Urinary bladder (tissue), 4 donors: Measurements from ENCODE around the gene TRPC1. TPM values are rescaled to one million over a fixed set of nuclear protein-coding genes. Genes with fewer than 3 reads are reported as not detected.

ENCODE experiments used
- DNase-seq: peaks from one replicate; pipeline ENCODE4 v3.0.0-alpha.2; 2015; ENCODE audit errors: extremely low spot score
- H3K27ac ChIP-seq: one replicate; pipeline ENCODE4 v1.5.1; 2013; ENCODE audit warnings: low read depth, mild to moderate bottlenecking, moderate library complexity
- H3K36me3 ChIP-seq: one replicate; pipeline ENCODE4 v1.6.1; 2013; ENCODE audit warnings: mild to moderate bottlenecking, moderate library complexity; ENCODE audit not compliant: insufficient read depth
- H3K4me1 ChIP-seq: one replicate; pipeline ENCODE4 v1.6.1; 2013; ENCODE audit warnings: mild to moderate bottlenecking, moderate library complexity; ENCODE audit not compliant: insufficient read depth
- H3K4me3 ChIP-seq: one replicate; pipeline ENCODE4 v1.5.1; 2013; ENCODE audit warnings: low read depth, low read length
- WGBS: extraction: QIAGEN DNeasy Blood & Tissue Kit; methylation state at CpG from one replicate; pipeline ENCODE4 v1.1.7; 2013; 5-methylcytosine and 5-hydroxymethylcytosine counted together
- polyA plus RNA-seq: library from polyadenylated mRNA; stranded (reverse); fragments of 200-250 nt; gene quantifications from one replicate; pipeline ENCODE4 v1.2.3, GENCODE V29; 2013
- total RNA-seq: library from RNA; depleted of rRNA; stranded (reverse); fragments of >200 nt; gene quantifications from one replicate; pipeline ENCODE4 v1.2.3, GENCODE V29; 2014
- donor health status: healthy with polysubstance abuse.
- donor health status: healthy.

The TRPC1 gene
- total and polyA plus RNA-seq, 2 donors: 10.1 to 86.2 TPM

- no peaks in the 10 kb centered on the region for H3K36me3 ChIP-seq
- DNase-seq: no peak
- H3K4me3 ChIP-seq: no peak overlapping the region
These were observed 95.3 kb downstream of the TRPC1 start for GRCh38 chr3:142819179-142819578.

GRCh38 chr3:142828703-142829305, 105.0 kb downstream of the TRPC1 start:
- 27% methylated on average over 9 of the region's 9 CpGs for WGBS
- Histone ChIP-seq H3K4me3 (no peak overlapping the region), H3K36me3 (no peaks in the 10 kb centered on the region), H3K4me1 (no peaks in the 10 kb centered on the region), H3K27ac (no peak overlapping the region)
- peak; percentile 13 for DNase-seq

More at GRCh38 chr3:142819179-142819578, 95.3 kb downstream of the TRPC1 start:
- no peak overlapping the region for H3K27ac ChIP-seq
- H3K4me1 ChIP-seq: no peaks in the 10 kb centered on the region

- no peak overlapping the region for H3K27ac ChIP-seq
- no peak for DNase-seq
- H3K36me3 ChIP-seq: no peaks in the 10 kb centered on the region
- 99% methylated on average over 1 of the region's 1 CpG for WGBS
- no peak overlapping the region for H3K4me3 ChIP-seq
- no peaks in the 10 kb centered on the region for H3K4me1 ChIP-seq
These were observed 113.7 kb downstream of the TRPC1 start for GRCh38 chr3:142837526-142837925.

GRCh38 chr3:142839831-142840230, 116.0 kb downstream of the TRPC1 start:
- no peak for DNase-seq
- 86% methylated on average over 2 of the region's 2 CpGs for WGBS
- Histone ChIP-seq H3K27ac (no peak overlapping the region), H3K4me1 (peaks cover 1% of the 10 kb centered on the region), H3K36me3 (no peaks in the 10 kb centered on the region), H3K4me3 (no peak overlapping the region)

GRCh38 chr3:142844339-142844977, 120.6 kb downstream of the TRPC1 start:
- H3K36me3 ChIP-seq: no peaks in the 10 kb centered on the region
- no peak overlapping the region for H3K4me3 ChIP-seq
- no peak for DNase-seq
- 67% methylated on average over 4 of the region's 4 CpGs for WGBS
- H3K4me1 ChIP-seq: peaks cover 1% of the 10 kb centered on the region
- no peak overlapping the region for H3K27ac ChIP-seq

- H3K4me3 ChIP-seq: no peak overlapping the region
- no peak for DNase-seq
- H3K4me1 ChIP-seq: peaks cover 1% of the 10 kb centered on the region
- 32% methylated on average over 2 of the region's 2 CpGs for WGBS
- H3K27ac ChIP-seq: no peak overlapping the region
- no peaks in the 10 kb centered on the region for H3K36me3 ChIP-seq
These were observed 123.1 kb downstream of the TRPC1 start for GRCh38 chr3:142846779-142847577.

GRCh38 chr3:142849148-142849547, 125.3 kb downstream of the TRPC1 start:
- H3K27ac ChIP-seq: no peak overlapping the region
- peaks cover 1% of the 10 kb centered on the region for H3K4me1 ChIP-seq
- no peaks in the 10 kb centered on the region for H3K36me3 ChIP-seq
- no peak overlapping the region for H3K4me3 ChIP-seq
- DNase-seq: no peak
- WGBS: 96% methylated on average over 3 of the region's 3 CpGs

- Histone ChIP-seq H3K27ac (no peak overlapping the region), H3K4me3 (no peak overlapping the region), H3K4me1 (no peaks in the 10 kb centered on the region), H3K36me3 (no peaks in the 10 kb centered on the region)
- no peak for DNase-seq
- WGBS: 60% methylated on average over 2 of the region's 2 CpGs
These were observed 126.7 kb downstream of the TRPC1 start for GRCh38 chr3:142850395-142851023.

GRCh38 chr3:142852009-142852408, 128.2 kb downstream of the TRPC1 start:
- WGBS: 75% methylated on average over 4 of the region's 4 CpGs
- H3K36me3 ChIP-seq: no peaks in the 10 kb centered on the region
- H3K4me3 ChIP-seq: no peak overlapping the region
- DNase-seq: no peak
- H3K27ac ChIP-seq: no peak overlapping the region
- H3K4me1 ChIP-seq: no peaks in the 10 kb centered on the region

GRCh38 chr3:142853270-142854168, 129.7 kb downstream of the TRPC1 start:
- no peak overlapping the region for H3K27ac ChIP-seq
- no peaks in the 10 kb centered on the region for H3K4me1 ChIP-seq
- no peak overlapping the region for H3K4me3 ChIP-seq
- no peak for DNase-seq
- H3K36me3 ChIP-seq: no peaks in the 10 kb centered on the region
- 36% methylated on average over 10 of the region's 10 CpGs for WGBS

GRCh38 chr3:142857056-142857455, 133.2 kb downstream of the TRPC1 start:
- Histone ChIP-seq H3K4me3 (no peak overlapping the region), H3K36me3 (no peaks in the 10 kb centered on the region), H3K27ac (no peak overlapping the region), H3K4me1 (no peaks in the 10 kb centered on the region)
- no peak for DNase-seq
- 71% methylated on average over 6 of the region's 6 CpGs for WGBS
